Nephron progenitor cell (in vitro differentiated cells): ENCODE measurements around the gene BAIAP2L1.

ENCODE experiments used
- DNase-seq: peaks from one replicate; pipeline ENCODE4 v3.0.0; 2021
- H3K27ac Mint-ChIP-seq: 2 replicates; pipeline ENCODE4 v1.8.0; 2021; ENCODE audit warnings: mild to moderate bottlenecking, moderate library complexity, mixed read lengths
- H3K27me3 Mint-ChIP-seq: 2 replicates; pipeline ENCODE4 v1.8.0; 2021; ENCODE audit warnings: mild to moderate bottlenecking, low read depth, mixed read lengths; ENCODE audit not compliant: poor library complexity
- H3K36me3 Mint-ChIP-seq: 2 replicates; pipeline ENCODE4 v1.8.0; 2021; ENCODE audit warnings: low read depth, mixed read lengths
- H3K4me1 Mint-ChIP-seq: 2 replicates; pipeline ENCODE4 v1.8.0; 2021; ENCODE audit warnings: mixed read lengths
- H3K4me3 Mint-ChIP-seq: 2 replicates; pipeline ENCODE4 v1.8.0; 2021; ENCODE audit warnings: mild to moderate bottlenecking, moderate library complexity, mixed read lengths
- H3K9me3 Mint-ChIP-seq: 2 replicates; pipeline ENCODE4 v1.8.0; 2021; ENCODE audit warnings: mild to moderate bottlenecking, moderate library complexity, mixed read lengths
- CTCF ChIP-seq: fragments of 200-600 bp; sonication (generic); IDR thresholded peaks from 2 replicates; pipeline ENCODE4 v1.5.0; 2021; ENCODE audit warnings: antibody characterized with exemption

The BAIAP2L1 gene

DNA sequence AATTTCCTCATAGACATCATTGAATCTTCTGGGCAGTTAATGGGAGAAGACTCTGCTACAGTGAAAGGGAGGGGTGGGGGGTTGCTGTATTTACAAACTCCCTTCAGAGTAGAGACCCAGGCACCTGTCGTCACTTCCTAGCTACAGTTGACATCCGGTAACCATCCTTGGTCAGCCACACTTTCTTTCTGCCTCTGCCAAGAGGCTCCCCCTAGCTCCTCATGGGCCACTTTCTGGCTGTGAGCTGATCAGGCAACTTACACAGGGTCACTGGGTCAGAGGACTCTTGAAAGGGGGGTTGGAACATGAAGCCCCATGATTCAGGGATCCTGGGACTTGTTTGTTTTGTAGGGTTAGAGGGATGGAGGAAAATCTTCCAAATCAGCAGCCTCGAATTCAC, 150.1 kb downstream of the BAIAP2L1 start:
- Mint-ChIP-seq H3K9me3 (no peaks in the 10 kb centered on the region), H3K36me3 (peaks cover 10% of the 10 kb centered on the region), H3K27me3 (peaks cover 13% of the 10 kb centered on the region), H3K27ac (no peak overlapping the region), H3K4me3 (peak overlapping the region; percentile 92), H3K4me1 (peaks cover 41% of the 10 kb centered on the region)
- TF ChIP-seq CTCF, result no peak
- no peak for DNase-seq

- peaks cover 41% of the 10 kb centered on the region for H3K4me1 Mint-ChIP-seq
- H3K4me3 Mint-ChIP-seq, result no peak overlapping the region
- DNase-seq, result no peak
- H3K9me3 Mint-ChIP-seq, result no peaks in the 10 kb centered on the region
- peaks cover 4% of the 10 kb centered on the region for H3K36me3 Mint-ChIP-seq
- TF ChIP-seq CTCF, result no peak
- H3K27me3 Mint-ChIP-seq, result peaks cover 13% of the 10 kb centered on the region
- H3K27ac Mint-ChIP-seq, result peak overlapping the region; percentile 91
Measured at GRCh38 chr7:98249106-98249505, 151.8 kb downstream of the BAIAP2L1 start.

GRCh38 chr7:98248156-98248555, 152.7 kb downstream of the BAIAP2L1 start:
- Mint-ChIP-seq H3K9me3 (no peaks in the 10 kb centered on the region), H3K27ac (peak overlapping the region; percentile 71), H3K4me3 (no peak overlapping the region), H3K27me3 (peaks cover 13% of the 10 kb centered on the region), H3K36me3 (peaks cover 4% of the 10 kb centered on the region), H3K4me1 (peaks cover 37% of the 10 kb centered on the region)
- DNase-seq, result no peak
- TF ChIP-seq CTCF, result no peak

- Mint-ChIP-seq H3K4me3 (no peak overlapping the region), H3K4me1 (peaks cover 13% of the 10 kb centered on the region), H3K27ac (no peak overlapping the region), H3K36me3 (peaks cover 14% of the 10 kb centered on the region), H3K9me3 (no peaks in the 10 kb centered on the region), H3K27me3 (peaks cover 5% of the 10 kb centered on the region)
- no peak for DNase-seq
- TF ChIP-seq CTCF, result no peak
Measured at GRCh38 chr7:98244871-98245270, 156.0 kb downstream of the BAIAP2L1 start.

DNA sequence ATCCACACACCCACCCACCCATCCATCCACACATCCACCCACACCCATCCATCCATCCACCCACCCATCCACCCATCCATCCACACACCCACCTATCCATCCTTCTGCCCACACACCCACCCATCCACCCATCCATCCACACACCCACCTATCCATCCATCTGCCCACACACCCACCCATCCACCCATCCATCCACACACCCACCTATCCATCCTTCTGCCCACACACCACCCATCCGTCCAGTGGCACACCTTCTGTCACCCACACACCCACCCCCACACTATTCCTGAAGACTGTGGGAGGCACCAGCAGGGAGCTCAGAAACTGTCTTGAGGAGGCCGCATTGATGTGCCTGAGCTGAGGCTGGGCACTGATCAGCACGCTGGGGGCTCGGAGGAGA, 158.0 kb downstream of the BAIAP2L1 start:
- TF ChIP-seq CTCF, result no peak
- H3K4me1 Mint-ChIP-seq, result peaks cover 5% of the 10 kb centered on the region
- H3K9me3 Mint-ChIP-seq, result no peaks in the 10 kb centered on the region
- H3K4me3 Mint-ChIP-seq, result no peak overlapping the region
- no peaks in the 10 kb centered on the region for H3K27me3 Mint-ChIP-seq
- DNase-seq, result no peak
- H3K36me3 Mint-ChIP-seq, result peaks cover 26% of the 10 kb centered on the region
- no peak overlapping the region for H3K27ac Mint-ChIP-seq

- Mint-ChIP-seq H3K4me1 (peaks cover 5% of the 10 kb centered on the region), H3K27me3 (no peaks in the 10 kb centered on the region), H3K27ac (no peak overlapping the region), H3K9me3 (no peaks in the 10 kb centered on the region), H3K4me3 (no peak overlapping the region), H3K36me3 (peaks cover 26% of the 10 kb centered on the region)
- TF ChIP-seq CTCF, result no peak
- no peak for DNase-seq
Measured at GRCh38 chr7:98242342-98242741, 158.5 kb downstream of the BAIAP2L1 start.
